Panc1 (cell line): ENCODE data around the gene MRC2. TPM values are rescaled to one million over a fixed set of nuclear protein-coding genes. Genes with fewer than 3 reads are reported as not detected.
"Not testable (repeated sequence)": the region's sequence is repeated elsewhere in the genome, so short reads cannot be mapped to it uniquely, and the experiment has no call there.

Experiments used
- ATAC-seq: fragments of 200-7000 bp; cut with Tn5 transposase; 2 replicates; pipeline ENCODE4 v1.9.1; 2020; ENCODE audit warnings: mild to moderate bottlenecking, moderate library complexity
- BruUV-seq: library from RNA; stranded (reverse); fragments of 400-500 nt; replicated peaks from 2 replicates; lab custom pipeline; 2021; lab: Mats Ljungman, UMichigan
- CTCF ChIA-PET: fragments of 300-600 bp; sonication (Branson Sonifier 250); formaldehyde crosslinking; loops from one replicate; lab custom pipeline; 2022; ENCODE audit warnings: antibody characterized with exemption; lab: Charles Lee
- POLR2A ChIA-PET: fragments of 300-600 bp; sonication (Branson Sonifier 250); formaldehyde crosslinking; loops from one replicate; lab custom pipeline; 2022; ENCODE audit warnings: antibody characterized with exemption; lab: Charles Lee
- DNase-seq: peaks from one replicate; pipeline ENCODE4 v3.0.0-alpha.2; 2010; ENCODE audit warnings: low read depth, low spot score
- H3K27ac ChIP-seq: 2 replicates; pipeline ENCODE4 v1.5.1; 2011; ENCODE audit warnings: mild to moderate bottlenecking, low read length, inconsistent platforms
- H3K27me3 ChIP-seq: fragments of 200-500 bp; sonication (Bioruptor generic); 2 replicates; pipeline ENCODE4 v1.6.0; 2014; ENCODE audit warnings: low read length, inconsistent platforms; ENCODE audit not compliant: control insufficient read depth, insufficient read depth
- H3K36me3 ChIP-seq: fragments of 200-500 bp; sonication (Bioruptor generic); 2 replicates; pipeline ENCODE4 v1.5.1; 2014; ENCODE audit warnings: inconsistent platforms, mild to moderate bottlenecking, low read length, moderate library complexity; ENCODE audit not compliant: control insufficient read depth, insufficient read depth
- H3K4me1 ChIP-seq: 2 replicates; pipeline ENCODE4 v1.5.1; 2011; ENCODE audit warnings: inconsistent platforms, mild to moderate bottlenecking, low read length, moderate library complexity; ENCODE audit not compliant: control insufficient read depth, insufficient read depth
- H3K4me3 ChIP-seq, 2 experiments: 2 replicates each; pipeline ENCODE4 v1.5.1; 2011 to 2012; ENCODE audit warnings: low read depth in 2 of 2, low read length in 2 of 2, mild to moderate bottlenecking in 2 of 2, inconsistent platforms in 1 of 2, moderate library complexity in 1 of 2
- H3K9me3 ChIP-seq: fragments of 200-500 bp; sonication (Bioruptor generic); 2 replicates; pipeline ENCODE4 v1.5.1; 2014; ENCODE audit warnings: low read depth, mild to moderate bottlenecking, inconsistent platforms, low read length, moderate library complexity; ENCODE audit not compliant: control insufficient read depth, insufficient read depth
- CTCF ChIP-seq: fragments of 450-650 bp; IDR thresholded peaks from 2 replicates; pipeline ENCODE4 v1.5.1; 2017; ENCODE audit warnings: mild to moderate bottlenecking
- REST ChIP-seq, 2 experiments: IDR thresholded peaks; 2 replicates each; pipeline ENCODE4 v1.6.1; 2011 to 2012; ENCODE audit warnings: low read depth in 2 of 2, control low read depth in 1 of 2, low read length in 1 of 2, mild to moderate bottlenecking in 1 of 2, moderate library complexity in 1 of 2; ENCODE audit not compliant: insufficient read depth in 1 of 2
- TCF7L2 ChIP-seq: IDR thresholded peaks from 2 replicates; pipeline ENCODE4 v1.6.1; 2011; ENCODE audit warnings: mild to moderate bottlenecking, low read depth, low read length, inconsistent platforms
- in situ Hi-C: cut with HindIII; loops from 2 replicates; pipeline ENCODE4 v1.10.0; 2016; ENCODE audit warnings: low sequenced_read_pairs, low pct_unique_long_range_greater_than_20kb
- intact Hi-C: fragments of 100-400 bp; cut with micrococcal nuclease; formaldehyde crosslinking; loops from one replicate; pipeline ENCODE4 v1.10.0; 2022; ENCODE audit not compliant: unreplicated experiment
- total RNA-seq: library from RNA; stranded (reverse); gene quantifications from one replicate; pipeline ENCODE4 v1.2.1, GENCODE V29; 2021; ENCODE audit not compliant: unreplicated experiment

The MRC2 gene
- total RNA-seq, 1 experiment from 2014 or later, result 120 TPM

GRCh38 chr17:62690168-62690897 lies 62.9 kb downstream of the MRC2 start:
- Histone ChIP-seq H3K4me1 (no peaks in the 10 kb centered on the region), H3K36me3 (no peaks in the 10 kb centered on the region), H3K9me3 (no peaks in the 10 kb centered on the region), H3K4me3 (no peak overlapping the region), H3K27ac (no peak overlapping the region), H3K27me3 (no peaks in the 10 kb centered on the region)
- TF ChIP-seq CTCF (no peak; the same call in 1 of the 2 replicates), TCF7L2 (no peak), REST (IDR thresholded peaks at IDR 0.05; ENCODE audit: insufficient read depth in 1 of 2, low read depth in 2 of 2, low read length in 1 of 2) (no peak)
- no TSS peak for BruUV-seq
- DNase-seq (no peak), ATAC-seq (0 out of 2 replicates have a peak, but pooled peaks have one; percentile 24)
- in situ Hi-C loops (no loop called here), intact Hi-C loops (no loop called here)
- POLR2A ChIA-PET, result no interaction called here
- CTCF ChIA-PET, result no interaction called here

GRCh38 chr17:62691589-62691915 lies 64.1 kb downstream of the MRC2 start:
- POLR2A ChIA-PET, result interaction anchor here (0.6 kb wide), 1 partner anchor 430 kb away, joined by 4 read pairs; no protein-coding TSS in a partner anchor
- DNase-seq, H3K4me1 ChIP-seq, H3K9me3 ChIP-seq, BruUV-seq, in situ Hi-C loops, H3K4me3 ChIP-seq, intact Hi-C loops, H3K27me3 ChIP-seq, H3K27ac ChIP-seq, H3K36me3 ChIP-seq, ATAC-seq: not testable (repeated sequence)
- CTCF ChIA-PET, result interaction anchor here (0.6 to 0.8 kb wide), 3 partner anchors 90 to 138 kb away, joined by 3 to 7 read pairs (median 6); no protein-coding TSS in a partner anchor

- in situ Hi-C loops (no loop called here), intact Hi-C loops (no loop called here)
- no peak overlapping the region for H3K4me3 ChIP-seq
- ChIA-PET POLR2A (interaction anchor here (0.6 kb wide), 1 partner anchor 429 kb away, joined by 4 read pairs; no protein-coding TSS in a partner anchor), CTCF (interaction anchor here (0.6 to 0.8 kb wide), 3 partner anchors 91 to 139 kb away, joined by 3 to 7 read pairs (median 6); no protein-coding TSS in a partner anchor)
- H3K9me3 ChIP-seq, result no peaks in the 10 kb centered on the region
- no peaks in the 10 kb centered on the region for H3K36me3 ChIP-seq
- H3K27me3 ChIP-seq, result no peaks in the 10 kb centered on the region
- H3K4me1 ChIP-seq, result no peaks in the 10 kb centered on the region
- no peak overlapping the region for H3K27ac ChIP-seq
- ATAC-seq, result no peak
- TF ChIP-seq REST (IDR thresholded peaks at IDR 0.05; ENCODE audit: insufficient read depth in 1 of 2, low read depth in 2 of 2, low read length in 1 of 2), result no peak
- TF ChIP-seq TCF7L2, result no peak
- DNase-seq, result no peak
- no TSS peak for BruUV-seq
Observed at GRCh38 chr17:62692159-62692651, 64.7 kb downstream of the MRC2 start.
